HCT116 (cell line): ENCODE data around the gene PRKG1. TPM values are rescaled to one million over a fixed set of nuclear protein-coding genes. Genes with fewer than 3 reads are reported as not detected.

ENCODE experiments used
- ATAC-seq: fragments of 200-7000 bp; cut with Tn5 transposase; 2 replicates; pipeline ENCODE4 v1.9.1; 2020; ENCODE audit warnings: mild to moderate bottlenecking, moderate library complexity
- BruUV-seq: library from RNA; stranded (reverse); fragments of 400-500 nt; replicated peaks from 2 replicates; lab custom pipeline; 2021; lab: Mats Ljungman, UMichigan
- CTCF ChIA-PET: fragments of 300-600 bp; sonication (Branson Sonifier 250); formaldehyde crosslinking; loops from one replicate; lab custom pipeline; 2021; ENCODE audit warnings: antibody characterized with exemption; lab: Charles Lee
- POLR2A ChIA-PET: fragments of 300-600, 350-600 bp; sonication (Branson Sonifier 250); formaldehyde crosslinking; loops from one replicate; lab custom pipeline; 2021; ENCODE audit warnings: antibody characterized with exemption; lab: Charles Lee
- RAD21 ChIA-PET, 2 experiments: fragments of 300-600 bp; sonication (Branson Sonifier 250); formaldehyde crosslinking; loops; one replicate each; lab custom pipeline; 2023; ENCODE audit warnings: low total read pairs in 2 of 2; ENCODE audit not compliant: uncharacterized antibody in 2 of 2, unreplicated experiment in 2 of 2, low non-redundant PET in 1 of 2; lab: Charles Lee
- DNase-seq: peaks from one replicate; pipeline ENCODE4 v3.0.0-alpha.2; 2010; ENCODE audit warnings: low read depth, low spot score
- H2AFZ ChIP-seq: fragments of 200-600 bp; shearing (Covaris generic), sonication (generic); 2 replicates; pipeline ENCODE4 v1.6.1; 2017; ENCODE audit warnings: low read depth, mixed run types, mixed read lengths, antibody characterized with exemption, low read length; ENCODE audit not compliant: poor library complexity, severe bottlenecking
- H3K27ac ChIP-seq: 2 replicates; pipeline ENCODE4 v1.5.1; 2012; ENCODE audit warnings: low read depth, low read length
- H3K27me3 ChIP-seq: fragments of 200-600 bp; sonication (generic); 2 replicates; pipeline ENCODE4 v1.6.1; 2016; ENCODE audit warnings: mixed run types, low read length, mixed read lengths; ENCODE audit not compliant: insufficient read depth
- H3K36me3 ChIP-seq, 2 experiments: fragments of 200-500 bp in 1 of 2; fragments of 200-600 bp in 1 of 2; sonication (Bioruptor generic) in 1 of 2; sonication (generic) in 1 of 2; 2 replicates each; pipeline versions ENCODE4 v1.5.1 to v1.6.1; 2014 to 2016; ENCODE audit warnings: low read length in 2 of 2, inconsistent platforms in 1 of 2, mixed read lengths in 1 of 2, mixed run types in 1 of 2; ENCODE audit not compliant: insufficient read depth in 2 of 2, control insufficient read depth in 1 of 2
- H3K4me1 ChIP-seq, 2 experiments: fragments of 200-600 bp in 1 of 2; sonication (generic) in 1 of 2; 2 replicates each; pipeline versions ENCODE4 v1.5.1 to v1.6.1; 2012 to 2017; ENCODE audit warnings: low read length in 2 of 2, inconsistent platforms in 1 of 2, mild to moderate bottlenecking in 1 of 2, mixed read lengths in 1 of 2, mixed run types in 1 of 2, moderate library complexity in 1 of 2; ENCODE audit not compliant: insufficient read depth in 2 of 2, control insufficient read depth in 1 of 2
- H3K4me2 ChIP-seq: fragments of 200-600 bp; sonication (generic); 2 replicates; pipeline ENCODE4 v1.6.1; 2017; ENCODE audit warnings: mixed run types, low read length, mixed read lengths
- H3K4me3 ChIP-seq, 2 experiments: fragments of 200-600 bp in 1 of 2; sonication (generic) in 1 of 2; replicated peaks in 1 of 2; 2 replicates each; pipeline ENCODE4 v1.5.1; 2011 to 2016; ENCODE audit warnings: low read length in 2 of 2, control low read depth in 1 of 2, low read depth in 1 of 2, mild to moderate bottlenecking in 1 of 2, mixed read lengths in 1 of 2, mixed run types in 1 of 2
- H3K79me2 ChIP-seq: fragments of 200-600 bp; sonication (generic); 2 replicates; pipeline ENCODE4 v1.6.1; 2017; ENCODE audit warnings: mild to moderate bottlenecking, mixed run types, low read length, moderate library complexity, mixed read lengths; ENCODE audit not compliant: insufficient read depth
- H3K9ac ChIP-seq: fragments of 200-600 bp; sonication (generic); 2 replicates; pipeline ENCODE4 v1.6.1; 2016; ENCODE audit warnings: low read length, mixed read lengths
- H3K9me2 ChIP-seq: fragments of 200-600 bp; sonication (generic), shearing (Covaris generic); 2 replicates; pipeline ENCODE4 v1.6.1; 2017; ENCODE audit warnings: mixed run types, mild to moderate bottlenecking, moderate library complexity; ENCODE audit not compliant: insufficient read depth
- H3K9me3 ChIP-seq, 2 experiments: fragments of 200-500 bp in 1 of 2; fragments of 200-600 bp in 1 of 2; sonication (Bioruptor generic) in 1 of 2; sonication (generic) in 1 of 2; 2 replicates each; pipeline ENCODE4 v1.6.1; 2014 to 2017; ENCODE audit warnings: low read length in 2 of 2, mixed read lengths in 2 of 2, inconsistent platforms in 1 of 2, low read depth in 1 of 2, mild to moderate bottlenecking in 1 of 2, mixed run types in 1 of 2, moderate library complexity in 1 of 2; ENCODE audit not compliant: control insufficient read depth in 1 of 2, insufficient read depth in 1 of 2
- H4K20me1 ChIP-seq: fragments of 200-600 bp; sonication (generic), shearing (Covaris generic); 2 replicates; pipeline ENCODE4 v1.6.1; 2017; ENCODE audit warnings: mixed run types, mild to moderate bottlenecking, moderate library complexity; ENCODE audit not compliant: insufficient read depth
- ATF3 ChIP-seq: IDR thresholded peaks from 2 replicates; pipeline ENCODE4 v1.6.1; 2012
- CBX3 ChIP-seq: IDR thresholded peaks from 2 replicates; pipeline ENCODE4 v1.6.1; 2012; ENCODE audit warnings: low read depth
- CEBPB ChIP-seq: IDR thresholded peaks from 2 replicates; pipeline ENCODE4 v1.6.1; 2012; ENCODE audit warnings: low read depth
- CTCF ChIP-seq, 3 experiments: fragments of 200-600 bp in 1 of 3; sonication (generic) in 1 of 3; IDR thresholded peaks in 2 of 3; conservative IDR thresholded peaks in 1 of 3; 2 replicates each; pipeline ENCODE4 v1.5.1; 2012 to 2017; ENCODE audit warnings: low read depth in 2 of 3, low read length in 2 of 3, antibody characterized with exemption in 1 of 3, borderline replicate concordance in 1 of 3, control low read depth in 1 of 3, mild to moderate bottlenecking in 1 of 3, mixed read lengths in 1 of 3, mixed run types in 1 of 3, moderate library complexity in 1 of 3; ENCODE audit not compliant: insufficient read depth in 1 of 3
- EGR1 ChIP-seq: IDR thresholded peaks from 2 replicates; pipeline ENCODE4 v1.6.1; 2012; ENCODE audit warnings: low read depth
- ELF1 ChIP-seq: IDR thresholded peaks from 2 replicates; pipeline ENCODE4 v1.6.1; 2012; ENCODE audit warnings: low read depth, borderline replicate concordance
- EZH2 ChIP-seq: fragments of 200-600 bp; sonication (generic); IDR thresholded peaks from 2 replicates; pipeline ENCODE4 v1.6.1; 2017; ENCODE audit warnings: antibody characterized with exemption, mixed run types
- EZH2phosphoT487 ChIP-seq: fragments of 200-600 bp; IDR thresholded peaks from 2 replicates; pipeline ENCODE4 v1.6.1; 2018; ENCODE audit warnings: antibody characterized with exemption, borderline replicate concordance
- JUND ChIP-seq: IDR thresholded peaks from 2 replicates; pipeline ENCODE4 v1.6.1; 2012
- MAX ChIP-seq: IDR thresholded peaks from 2 replicates; pipeline ENCODE4 v1.6.1; 2012
- POLR2AphosphoS5 ChIP-seq: IDR thresholded peaks from 2 replicates; pipeline ENCODE4 v1.6.1; 2011; ENCODE audit warnings: mild to moderate bottlenecking, low read depth, low read length, moderate library complexity
- SIN3A ChIP-seq: IDR thresholded peaks from 2 replicates; pipeline ENCODE4 v1.6.1; 2012; ENCODE audit warnings: low read depth
- SRF ChIP-seq: IDR thresholded peaks from 2 replicates; pipeline ENCODE4 v1.6.1; 2012; ENCODE audit warnings: low read depth
- TCF7L2 ChIP-seq: IDR thresholded peaks from 2 replicates; pipeline ENCODE4 v1.7.0; 2011; ENCODE audit warnings: borderline replicate concordance, inconsistent platforms; ENCODE audit not compliant: insufficient read depth, insufficient read length; ENCODE audit errors: extremely low read depth
- intact Hi-C: fragments of 100-400 bp; cut with micrococcal nuclease; formaldehyde crosslinking; loops from 2 replicates; pipeline ENCODE4 v1.10.0; 2022
- total RNA-seq: library from RNA; stranded (reverse); gene quantifications from one replicate; pipeline ENCODE4 v1.2.1, GENCODE V29; 2021; ENCODE audit not compliant: unreplicated experiment

The PRKG1 gene
- total RNA-seq, 1 experiment from 2014 or later = 1.4 TPM

- no peak for ATAC-seq
- no TSS peak for BruUV-seq
- Histone ChIP-seq H2AFZ (no peak overlapping the region), H3K4me3 (no peak overlapping the region), H3K27ac (no peak overlapping the region), H3K9me2 (no peaks in the 10 kb centered on the region), H4K20me1 (no peaks in the 10 kb centered on the region), H3K4me2 (no peak overlapping the region), H3K27me3 (peaks cover 13% of the 10 kb centered on the region; the same call in 1 of the 2 replicates), H3K36me3 (no peaks in the 10 kb centered on the region), H3K4me1 (no peaks in the 10 kb centered on the region), H3K79me2 (no peaks in the 10 kb centered on the region), H3K9ac (no peak overlapping the region), H3K9me3 (no peaks in the 10 kb centered on the region)
- no peak for DNase-seq
- RAD21 ChIA-PET = no interaction called here
- intact Hi-C loops = no loop called here
- CTCF ChIA-PET = no interaction called here
- POLR2A ChIA-PET = no interaction called here
- TF ChIP-seq MAX = no peak
- TF ChIP-seq CBX3 = no peak
- TF ChIP-seq EGR1 = no peak
- TF ChIP-seq SIN3A = no peak
- no peak for TF ChIP-seq POLR2AphosphoS5
- no peak for TF ChIP-seq EZH2phosphoT487
- TF ChIP-seq CEBPB = no peak
- no peak for TF ChIP-seq JUND
- TF ChIP-seq ATF3 = no peak
- no peak for TF ChIP-seq EZH2
- TF ChIP-seq ELF1 = no peak
- no peak for TF ChIP-seq TCF7L2
- no peak for TF ChIP-seq SRF
- TF ChIP-seq CTCF (IDR thresholded peaks at IDR 0.05 in 2 of 3, conservative IDR thresholded peaks at IDR 0.05 in 1 of 3; ENCODE audit: borderline replicate concordance in 1 of 3, insufficient read depth in 1 of 3, low read depth in 2 of 3, low read length in 2 of 3) = no peak
Measured at GRCh38 chr10:51117053-51117660, 42.9 kb downstream of the PRKG1 start.
